HEK293T (cell line): ENCODE results near the gene VTI1A.
A peak's percentile ranks its signal among the peaks of the same experiment; 100 is the strongest.

ENCODE experiments used
- CTCF ChIA-PET: fragments of 350-600 bp; formaldehyde crosslinking; extraction: SDS; loops from one replicate; lab custom pipeline; 2021; ENCODE audit warnings: antibody characterized with exemption, inconsistent platforms; lab: Yijun Ruan, JAX
- POLR2A ChIA-PET: fragments of 350-600 bp; formaldehyde crosslinking; extraction: SDS; loops from one replicate; lab custom pipeline; 2020; ENCODE audit warnings: antibody characterized with exemption, inconsistent platforms; lab: Yijun Ruan, JAX
- DNase-seq: peaks from one replicate; pipeline ENCODE4 v3.0.0; 2012; ENCODE audit warnings: mixed read lengths; ENCODE audit errors: extremely low spot score
- ARNT ChIP-seq: fragments of 450-650 bp; IDR thresholded peaks from 2 replicates; pipeline ENCODE4 v1.6.1; 2017; ENCODE audit warnings: mild to moderate bottlenecking
- BHLHE40 ChIP-seq: fragments of 450-650 bp; IDR thresholded peaks from 2 replicates; pipeline ENCODE4 v1.6.1; 2016; ENCODE audit warnings: mild to moderate bottlenecking, moderate library complexity, borderline replicate concordance
- CTBP1 ChIP-seq: fragments of 450-650 bp; IDR thresholded peaks from 2 replicates; pipeline ENCODE4 v1.6.1; 2016; ENCODE audit warnings: borderline replicate concordance
- ELF4 ChIP-seq: fragments of 450-650 bp; IDR thresholded peaks from 2 replicates; pipeline ENCODE4 v1.6.1; 2017; ENCODE audit warnings: antibody characterized with exemption
- FOXA1 ChIP-seq: fragments of 450-650 bp; IDR thresholded peaks from 2 replicates; pipeline ENCODE4 v1.6.1; 2016; ENCODE audit warnings: mild to moderate bottlenecking
- FOXK2 ChIP-seq: fragments of 450-650 bp; IDR thresholded peaks from 2 replicates; pipeline ENCODE4 v1.6.1; 2016; ENCODE audit warnings: mild to moderate bottlenecking
- FOXM1 ChIP-seq: fragments of 450-650 bp; IDR thresholded peaks from 2 replicates; pipeline ENCODE4 v1.6.1; 2017; ENCODE audit warnings: mild to moderate bottlenecking, borderline replicate concordance
- HDGF ChIP-seq: fragments of 450-650 bp; IDR thresholded peaks from 2 replicates; pipeline ENCODE4 v1.6.1; 2017; ENCODE audit warnings: antibody characterized with exemption, borderline replicate concordance
- L3MBTL2 ChIP-seq: fragments of 450-650 bp; conservative IDR thresholded peaks from 2 replicates; pipeline ENCODE4 v1.6.1; 2016; ENCODE audit warnings: mild to moderate bottlenecking
- LEF1 ChIP-seq: fragments of 450-650 bp; IDR thresholded peaks from 2 replicates; pipeline ENCODE4 v1.6.1; 2017; ENCODE audit warnings: mild to moderate bottlenecking, borderline replicate concordance
- NFRKB ChIP-seq: fragments of 450-650 bp; IDR thresholded peaks from 2 replicates; pipeline ENCODE4 v1.6.1; 2016; ENCODE audit warnings: mild to moderate bottlenecking, moderate library complexity
- SP1 ChIP-seq: fragments of 450-650 bp; IDR thresholded peaks from 2 replicates; pipeline ENCODE4 v1.6.1; 2017
- SUZ12 ChIP-seq: fragments of 450-650 bp; IDR thresholded peaks from 2 replicates; pipeline ENCODE4 v1.6.1; 2016; ENCODE audit warnings: mild to moderate bottlenecking
- TARDBP ChIP-seq: fragments of 450-650 bp; IDR thresholded peaks from 2 replicates; pipeline ENCODE4 v1.6.1; 2016
- ZNF384 ChIP-seq: fragments of 450-650 bp; IDR thresholded peaks from 2 replicates; pipeline ENCODE4 v1.6.1; 2016
- TF ChIP-seq, protein P1 (sequence below): fragments of 450-650 bp; IDR thresholded peaks from 2 replicates; pipeline ENCODE4 v1.6.1; 2016

Gene VTI1A

GRCh38 chr10:112784022-112784461 is 337.0 kb downstream of the VTI1A start:
- no peak for DNase-seq
- TF ChIP-seq ZNF384 (no peak), ARNT (no peak), ELF4 (no peak), L3MBTL2 (0 out of 2 replicates have a peak, but pooled peaks have one; percentile 2)
- ChIA-PET CTCF (no interaction called here), POLR2A (interaction anchor here (1.0 kb wide), 1 partner anchor 8 kb away, joined by 3 read pairs; no protein-coding TSS in a partner anchor)

GRCh38 chr10:112785089-112785488 is 338.1 kb downstream of the VTI1A start:
- no peak for DNase-seq
- POLR2A ChIA-PET, result no interaction called here
- CTCF ChIA-PET, result no interaction called here
- TF ChIP-seq CTBP1 (no peak), NFRKB (no peak)
- TF ChIP-seq, protein P1, sequence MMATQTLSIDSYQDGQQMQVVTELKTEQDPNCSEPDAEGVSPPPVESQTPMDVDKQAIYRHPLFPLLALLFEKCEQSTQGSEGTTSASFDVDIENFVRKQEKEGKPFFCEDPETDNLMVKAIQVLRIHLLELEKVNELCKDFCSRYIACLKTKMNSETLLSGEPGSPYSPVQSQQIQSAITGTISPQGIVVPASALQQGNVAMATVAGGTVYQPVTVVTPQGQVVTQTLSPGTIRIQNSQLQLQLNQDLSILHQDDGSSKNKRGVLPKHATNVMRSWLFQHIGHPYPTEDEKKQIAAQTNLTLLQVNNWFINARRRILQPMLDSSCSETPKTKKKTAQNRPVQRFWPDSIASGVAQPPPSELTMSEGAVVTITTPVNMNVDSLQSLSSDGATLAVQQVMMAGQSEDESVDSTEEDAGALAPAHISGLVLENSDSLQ, result no peak

DNA sequence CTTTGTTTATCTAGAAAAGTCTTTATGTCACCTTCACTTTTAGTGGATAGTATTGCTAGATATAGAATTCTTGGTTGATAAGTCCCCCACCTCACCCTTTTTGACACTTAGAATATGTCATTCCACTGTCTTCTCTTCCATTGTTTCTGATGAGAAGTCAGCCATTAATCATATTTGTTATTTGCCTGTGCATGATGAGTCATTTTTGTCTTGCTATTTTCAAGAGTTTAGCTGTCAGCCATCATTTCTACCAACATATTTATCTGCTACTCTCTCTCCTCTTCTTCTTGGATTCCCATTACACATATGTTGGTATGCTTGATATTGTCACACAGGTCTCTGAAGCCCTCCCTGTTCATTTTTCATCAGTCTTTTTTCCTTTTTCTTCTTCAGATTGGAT is 342.2 kb downstream of the VTI1A start:
- no peak for DNase-seq
- ChIA-PET CTCF (no interaction called here), POLR2A (no interaction called here)
- TF ChIP-seq L3MBTL2, result no peak
- TF ChIP-seq NFRKB, result no peak
- TF ChIP-seq BHLHE40, result no peak
- no peak for TF ChIP-seq ARNT
- TF ChIP-seq, protein P1, result no peak
- TF ChIP-seq FOXM1, result no peak
- TF ChIP-seq ELF4, result no peak
- no peak for TF ChIP-seq FOXA1
- no peak for TF ChIP-seq SUZ12
- TF ChIP-seq SP1, result no peak
- TF ChIP-seq HDGF, result no peak
- TF ChIP-seq CTBP1, result no peak
- no peak for TF ChIP-seq LEF1
- no peak for TF ChIP-seq FOXK2

- ChIA-PET CTCF (no interaction called here), POLR2A (no interaction called here)
- DNase-seq, result no peak
- TF ChIP-seq NFRKB, result no peak
- no peak for TF ChIP-seq ELF4
- TF ChIP-seq BHLHE40, result no peak
- TF ChIP-seq ARNT, result no peak
- no peak for TF ChIP-seq ZNF384
- TF ChIP-seq LEF1, result no peak
- TF ChIP-seq FOXM1, result no peak
Observed at GRCh38 chr10:112790030-112790429, 343.0 kb downstream of the VTI1A start.

DNA sequence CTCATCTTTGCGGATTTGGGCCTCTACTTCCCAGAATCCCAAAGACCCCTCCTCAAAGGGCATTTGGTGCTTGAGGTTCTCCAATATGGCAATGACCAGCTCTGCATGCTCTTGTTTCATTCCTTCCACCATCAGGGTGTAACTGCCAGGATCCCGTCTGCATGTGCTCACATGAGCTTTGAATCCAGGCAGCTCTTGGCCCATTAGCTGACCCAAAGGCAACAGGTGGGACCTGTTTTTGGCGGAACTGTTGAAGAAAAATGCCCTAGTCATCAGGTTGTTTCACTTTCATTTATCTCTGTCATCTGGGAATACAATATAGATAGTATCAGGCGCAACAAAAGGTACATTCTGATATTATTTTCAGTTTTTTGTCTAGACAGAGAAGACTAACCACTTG is 343.9 kb downstream of the VTI1A start:
- no peak for DNase-seq
- TF ChIP-seq ELF4, result no peak
- no peak for TF ChIP-seq HDGF
- TF ChIP-seq LEF1, result no peak
- TF ChIP-seq, protein P1, result no peak
- no peak for TF ChIP-seq NFRKB
- no peak for TF ChIP-seq FOXK2
- TF ChIP-seq SP1, result no peak
- TF ChIP-seq L3MBTL2, result no peak
- TF ChIP-seq FOXA1, result no peak
- no peak for TF ChIP-seq FOXM1
- TF ChIP-seq ZNF384, result no peak
- no peak for TF ChIP-seq SUZ12
- TF ChIP-seq TARDBP, result no peak
- no peak for TF ChIP-seq CTBP1
- TF ChIP-seq BHLHE40, result no peak
- no peak for TF ChIP-seq ARNT
- CTCF ChIA-PET, result no interaction called here
- POLR2A ChIA-PET, result no interaction called here

- TF ChIP-seq, protein P1, result no peak
- TF ChIP-seq LEF1 (no peak), HDGF (no peak), SP1 (no peak), FOXM1 (no peak)
- DNase-seq, result no peak
- POLR2A ChIA-PET, result no interaction called here
- CTCF ChIA-PET, result no interaction called here
Observed at GRCh38 chr10:112791447-112791846, 344.4 kb downstream of the VTI1A start.
